ENCODE results near the gene ZBTB1. TPM values are rescaled to one million over a fixed set of nuclear protein-coding genes. Genes with fewer than 3 reads are reported as not detected.

Gene ZBTB1
- total and polyA plus RNA-seq, 2 experiments from 2014 or later, result 37.5 to 60.0 TPM

GRCh38 chr14:64491637-64492036 is 12.9 kb upstream of the ZBTB1 start:
- Histone ChIP-seq H3K79me2 (ENCODE audit: insufficient read depth) (peaks cover 29% of the 10 kb centered on the region), H3K4me3 (no peak overlapping the region), H3K4me1 (ENCODE audit: insufficient read depth) (no peaks in the 10 kb centered on the region), H3K9me3 (ENCODE audit: low read depth) (no peaks in the 10 kb centered on the region), H4K20me1 (ENCODE audit: insufficient read depth) (no peaks in the 10 kb centered on the region), H3K27me3 (replicated peaks; ENCODE audit: insufficient read depth) (no peaks in the 10 kb centered on the region), H3F3A (ENCODE audit: insufficient read depth) (no peaks in the 10 kb centered on the region), H2AFZ (no peak overlapping the region), H3K9me2 (ENCODE audit: insufficient read depth) (no peaks in the 10 kb centered on the region), H3K9ac (no peak overlapping the region), H3K27ac (no peak overlapping the region), H3K4me2 (ENCODE audit: unreplicated experiment) (no peak overlapping the region), H3K36me3 (ENCODE audit: low read depth) (peaks cover 14% of the 10 kb centered on the region; the same call in 1 of the 2 replicates)
- TF ChIP-seq EZH2 (IDR thresholded peaks at IDR 0.05; ENCODE audit: insufficient read depth, poor library complexity, severe bottlenecking), result no peak
- no peak for TF ChIP-seq EZH2phosphoT487 (IDR thresholded peaks at IDR 0.05; ENCODE audit: insufficient read depth, low read depth)
- DNase-seq, result no peak
- 93% methylated on average over 2 of the region's 2 CpGs for WGBS, 2 experiments (ENCODE audit: low coverage in 1 of 2, low lambda C conversion rate in 2 of 2, missing lambda C conversion rate in 2 of 2)
- in situ Hi-C loops (cut with MboI), result no loop called here

GRCh38 chr14:64493455-64493854 is 11.1 kb upstream of the ZBTB1 start:
- Histone ChIP-seq H3K36me3 (ENCODE audit: low read depth) (peaks cover 18% of the 10 kb centered on the region; the same call in 1 of the 2 replicates), H3K4me2 (ENCODE audit: unreplicated experiment) (no peak overlapping the region), H2AFZ (no peak overlapping the region), H3F3A (ENCODE audit: insufficient read depth) (no peaks in the 10 kb centered on the region), H3K4me3 (no peak overlapping the region), H4K20me1 (ENCODE audit: insufficient read depth) (no peaks in the 10 kb centered on the region), H3K27ac (no peak overlapping the region), H3K27me3 (replicated peaks; ENCODE audit: insufficient read depth) (no peaks in the 10 kb centered on the region), H3K9me3 (ENCODE audit: low read depth) (no peaks in the 10 kb centered on the region), H3K9me2 (ENCODE audit: insufficient read depth) (no peaks in the 10 kb centered on the region), H3K4me1 (ENCODE audit: insufficient read depth) (no peaks in the 10 kb centered on the region), H3K9ac (no peak overlapping the region), H3K79me2 (ENCODE audit: insufficient read depth) (peaks cover 45% of the 10 kb centered on the region)
- 95 to 100% methylated on average over 3 of the region's 3 CpGs for WGBS, 2 experiments (ENCODE audit: low coverage in 1 of 2, low lambda C conversion rate in 2 of 2, missing lambda C conversion rate in 2 of 2)
- TF ChIP-seq EZH2 (IDR thresholded peaks at IDR 0.05; ENCODE audit: insufficient read depth, poor library complexity, severe bottlenecking), result no peak
- TF ChIP-seq EZH2phosphoT487 (IDR thresholded peaks at IDR 0.05; ENCODE audit: insufficient read depth, low read depth), result no peak
- no peak for DNase-seq
- in situ Hi-C loops (cut with MboI), result no loop called here

GRCh38 chr14:64495252-64495651 is 9.3 kb upstream of the ZBTB1 start:
- no peak overlapping the region for H3K4me3 ChIP-seq
- no peaks in the 10 kb centered on the region for H4K20me1 ChIP-seq (ENCODE audit: insufficient read depth)
- H3K36me3 ChIP-seq (ENCODE audit: low read depth), result 0 out of 2 replicates have a peak, but pooled peaks cover 14% of the 10 kb centered on the region
- peaks cover 62% of the 10 kb centered on the region for H3K79me2 ChIP-seq (ENCODE audit: insufficient read depth)
- H3K9me2 ChIP-seq (ENCODE audit: insufficient read depth), result no peaks in the 10 kb centered on the region
- H3K27me3 ChIP-seq (replicated peaks; ENCODE audit: insufficient read depth), result no peaks in the 10 kb centered on the region
- TF ChIP-seq EZH2phosphoT487 (IDR thresholded peaks at IDR 0.05; ENCODE audit: insufficient read depth, low read depth) (no peak), EZH2 (IDR thresholded peaks at IDR 0.05; ENCODE audit: insufficient read depth, poor library complexity, severe bottlenecking) (no peak)
- in situ Hi-C loops (cut with MboI), result no loop called here
- no peak for DNase-seq
- no peak overlapping the region for H3K4me2 ChIP-seq (ENCODE audit: unreplicated experiment)
- peaks cover 7% of the 10 kb centered on the region for H3K4me1 ChIP-seq (ENCODE audit: insufficient read depth)
- no peaks in the 10 kb centered on the region for H3K9me3 ChIP-seq (ENCODE audit: low read depth)
- H3K27ac ChIP-seq, result no peak overlapping the region
- no peaks in the 10 kb centered on the region for H3F3A ChIP-seq (ENCODE audit: insufficient read depth)
- H2AFZ ChIP-seq, result no peak overlapping the region
- no peak overlapping the region for H3K9ac ChIP-seq

- peaks cover 22% of the 10 kb centered on the region for H3K4me1 ChIP-seq (ENCODE audit: insufficient read depth)
- peaks cover 13% of the 10 kb centered on the region for H3F3A ChIP-seq (ENCODE audit: insufficient read depth)
- H4K20me1 ChIP-seq (ENCODE audit: insufficient read depth), result no peaks in the 10 kb centered on the region
- DNase-seq, result no peak
- H2AFZ ChIP-seq, result no peak overlapping the region
- no peaks in the 10 kb centered on the region for H3K27me3 ChIP-seq (replicated peaks; ENCODE audit: insufficient read depth)
- TF ChIP-seq EZH2phosphoT487 (IDR thresholded peaks at IDR 0.05; ENCODE audit: insufficient read depth, low read depth) (no peak), EZH2 (IDR thresholded peaks at IDR 0.05; ENCODE audit: insufficient read depth, poor library complexity, severe bottlenecking) (no peak)
- in situ Hi-C loops (cut with MboI), result no loop called here
- H3K27ac ChIP-seq, result no peak overlapping the region
- 0 out of 2 replicates have a peak, but pooled peaks cover 14% of the 10 kb centered on the region for H3K36me3 ChIP-seq (ENCODE audit: low read depth)
- H3K4me3 ChIP-seq, result no peak overlapping the region
- no peak overlapping the region for H3K9ac ChIP-seq
- peaks cover 72% of the 10 kb centered on the region for H3K79me2 ChIP-seq (ENCODE audit: insufficient read depth)
- no peaks in the 10 kb centered on the region for H3K9me3 ChIP-seq (ENCODE audit: low read depth)
- no peaks in the 10 kb centered on the region for H3K9me2 ChIP-seq (ENCODE audit: insufficient read depth)
- no peak overlapping the region for H3K4me2 ChIP-seq (ENCODE audit: unreplicated experiment)
Observed at GRCh38 chr14:64496764-64497163, 7.8 kb upstream of the ZBTB1 start.

GRCh38 chr14:64500088-64500487 is 4.5 kb upstream of the ZBTB1 start:
- 96 to 100% methylated on average over 1 of the region's 1 CpG for WGBS, 2 experiments (ENCODE audit: low coverage in 1 of 2, low lambda C conversion rate in 2 of 2, missing lambda C conversion rate in 2 of 2)
- in situ Hi-C loops (cut with MboI), result no loop called here
- H3F3A ChIP-seq (ENCODE audit: insufficient read depth), result peaks cover 26% of the 10 kb centered on the region
- no peaks in the 10 kb centered on the region for H3K27me3 ChIP-seq (replicated peaks; ENCODE audit: insufficient read depth)
- no peaks in the 10 kb centered on the region for H3K9me3 ChIP-seq (ENCODE audit: low read depth)
- no peak overlapping the region for H3K4me2 ChIP-seq (ENCODE audit: unreplicated experiment)
- H4K20me1 ChIP-seq (ENCODE audit: insufficient read depth), result no peaks in the 10 kb centered on the region
- peaks cover 32% of the 10 kb centered on the region for H3K4me1 ChIP-seq (ENCODE audit: insufficient read depth)
- no peaks in the 10 kb centered on the region for H3K9me2 ChIP-seq (ENCODE audit: insufficient read depth)
- 0 out of 2 replicates have a peak, but pooled peaks cover 10% of the 10 kb centered on the region for H3K36me3 ChIP-seq (ENCODE audit: low read depth)
- H3K79me2 ChIP-seq (ENCODE audit: insufficient read depth), result peaks cover 74% of the 10 kb centered on the region
- DNase-seq, result peak; percentile 32
- H2AFZ ChIP-seq, result no peak overlapping the region
- no peak overlapping the region for H3K4me3 ChIP-seq
- no peak overlapping the region for H3K9ac ChIP-seq
- H3K27ac ChIP-seq, result no peak overlapping the region
- TF ChIP-seq EZH2phosphoT487 (IDR thresholded peaks at IDR 0.05; ENCODE audit: insufficient read depth, low read depth), result no peak
- no peak for TF ChIP-seq EZH2 (IDR thresholded peaks at IDR 0.05; ENCODE audit: insufficient read depth, poor library complexity, severe bottlenecking)
